ENCODE measurements around the gene CD44.

DNA sequence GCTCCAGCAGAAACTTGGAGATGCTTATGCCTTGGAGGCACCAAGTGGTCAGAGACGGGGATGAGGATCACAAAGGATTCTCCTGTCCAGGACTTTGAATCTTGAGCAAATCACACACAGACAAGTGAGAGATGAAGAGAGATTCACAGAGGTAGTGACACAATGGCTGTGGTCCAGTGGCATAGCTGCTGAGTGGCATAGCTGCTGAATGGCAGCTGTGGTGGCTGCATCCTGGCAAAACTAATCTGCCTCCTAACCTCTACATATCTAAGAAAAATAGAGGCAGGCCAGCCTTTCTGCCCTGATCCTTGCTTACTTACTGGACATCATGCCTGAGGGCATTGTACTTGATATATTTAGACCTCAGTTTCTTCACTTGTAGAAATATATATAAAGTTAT, 102.6 kb downstream of the CD44 start:
- TF ChIP-seq, protein P1, sequence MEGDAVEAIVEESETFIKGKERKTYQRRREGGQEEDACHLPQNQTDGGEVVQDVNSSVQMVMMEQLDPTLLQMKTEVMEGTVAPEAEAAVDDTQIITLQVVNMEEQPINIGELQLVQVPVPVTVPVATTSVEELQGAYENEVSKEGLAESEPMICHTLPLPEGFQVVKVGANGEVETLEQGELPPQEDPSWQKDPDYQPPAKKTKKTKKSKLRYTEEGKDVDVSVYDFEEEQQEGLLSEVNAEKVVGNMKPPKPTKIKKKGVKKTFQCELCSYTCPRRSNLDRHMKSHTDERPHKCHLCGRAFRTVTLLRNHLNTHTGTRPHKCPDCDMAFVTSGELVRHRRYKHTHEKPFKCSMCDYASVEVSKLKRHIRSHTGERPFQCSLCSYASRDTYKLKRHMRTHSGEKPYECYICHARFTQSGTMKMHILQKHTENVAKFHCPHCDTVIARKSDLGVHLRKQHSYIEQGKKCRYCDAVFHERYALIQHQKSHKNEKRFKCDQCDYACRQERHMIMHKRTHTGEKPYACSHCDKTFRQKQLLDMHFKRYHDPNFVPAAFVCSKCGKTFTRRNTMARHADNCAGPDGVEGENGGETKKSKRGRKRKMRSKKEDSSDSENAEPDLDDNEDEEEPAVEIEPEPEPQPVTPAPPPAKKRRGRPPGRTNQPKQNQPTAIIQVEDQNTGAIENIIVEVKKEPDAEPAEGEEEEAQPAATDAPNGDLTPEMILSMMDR (conservative IDR thresholded peaks at IDR 0.05; ENCODE audit: low read depth, low read length): no peak
- TF ChIP-seq EZH2 (IDR thresholded peaks at IDR 0.05; ENCODE audit: borderline replicate concordance, low read depth, low read length, poor library complexity, severe bottlenecking): no peak

All from A673 (cell line).